K562 (cell line): Measurements from ENCODE around the gene KLRD1. TPM values are rescaled to one million over a fixed set of nuclear protein-coding genes. Genes with fewer than 3 reads are reported as not detected.

Source experiments
- ATF6 ChIP-seq: sonication (generic); formaldehyde crosslinking; IDR thresholded peaks from 2 replicates; pipeline ENCODE4 v1.4.0; 2020; ENCODE audit warnings: mild to moderate bottlenecking, missing genetic modification reagents
- CCNT2 ChIP-seq: IDR thresholded peaks from 2 replicates; pipeline ENCODE4 v1.6.1; 2011; ENCODE audit warnings: borderline replicate concordance, low read depth, mild to moderate bottlenecking, moderate library complexity, mixed read lengths, low read length; ENCODE audit not compliant: insufficient read length; ENCODE audit errors: extremely low read depth
- CREB1 ChIP-seq, 2 experiments: sonication (generic) in 1 of 2; formaldehyde crosslinking in 1 of 2; IDR thresholded peaks; 2 replicates each; pipeline versions ENCODE4 v1.6.1 to v1.8.0; 2012 to 2022; ENCODE audit warnings: inconsistent platforms in 1 of 2, mild to moderate bottlenecking in 1 of 2, missing genetic modification reagents in 1 of 2, moderate library complexity in 1 of 2
- ID3 ChIP-seq, 2 experiments: fragments of 250-450 bp in 1 of 2; fragments of 450-650 bp in 1 of 2; sonication (Bioruptor Pico) in 1 of 2; IDR thresholded peaks; 2 replicates each; pipeline versions ENCODE4 v1.6.1 to v1.8.0; 2016 to 2021; ENCODE audit warnings: mild to moderate bottlenecking in 2 of 2, moderate library complexity in 2 of 2, missing compliant biosample characterization in 1 of 2, missing genetic modification characterization in 1 of 2
- NEUROD1 ChIP-seq: fragments of 150-350 bp; IDR thresholded peaks from 2 replicates; pipeline ENCODE4 v1.6.1; 2014; ENCODE audit warnings: borderline replicate concordance, low read length, low read depth; ENCODE audit not compliant: partially characterized antibody
- NR1H2 ChIP-seq: sonication (generic); formaldehyde crosslinking; IDR thresholded peaks from 2 replicates; pipeline ENCODE4 v1.4.0; 2020; ENCODE audit warnings: mild to moderate bottlenecking, missing genetic modification reagents
- POLR2B ChIP-seq: fragments of 450-650 bp; IDR thresholded peaks from 2 replicates; pipeline ENCODE4 v1.6.1; 2018; ENCODE audit warnings: low read depth; ENCODE audit not compliant: partially characterized antibody
- PTRF ChIP-seq: fragments of 450-650 bp; IDR thresholded peaks from 2 replicates; pipeline ENCODE4 v1.6.1; 2016; ENCODE audit warnings: mild to moderate bottlenecking, missing genetic modification characterization, missing compliant biosample characterization
- RBM25 ChIP-seq: fragments of 200-400 bp; formaldehyde crosslinking; IDR thresholded peaks from 2 replicates; pipeline ENCODE4 v1.6.1; 2018; ENCODE audit warnings: low read length, low read depth, moderate library complexity; ENCODE audit not compliant: severe bottlenecking
- ZC3H4 ChIP-seq: sonication (generic); formaldehyde crosslinking; IDR thresholded peaks from 2 replicates; pipeline ENCODE4 v1.9.0; 2021; ENCODE audit warnings: missing genetic modification reagents, borderline replicate concordance
- ZNF224 ChIP-seq: sonication (generic); formaldehyde crosslinking; IDR thresholded peaks from 2 replicates; pipeline ENCODE4 v1.8.0; 2022; ENCODE audit warnings: mild to moderate bottlenecking, missing genetic modification reagents
- ZNF778 ChIP-seq: fragments of 450-650 bp; formaldehyde crosslinking; IDR thresholded peaks from 2 replicates; pipeline ENCODE4 v1.4.0; 2020; ENCODE audit warnings: mild to moderate bottlenecking, moderate library complexity
- polyA plus RNA-seq, 8 experiments: library from polyadenylated mRNA; depleted of rRNA in 4 of 8; stranded (reverse) in 5 of 8; unstranded in 3 of 8; fragments of >200 nt; fragmentation: Nextera tagmentation in 2 of 8; fragmentation: Illumina TruSeq in 1 of 8; extraction: Ambion mirVana in 2 of 8; extraction: Trizol in 1 of 8; gene quantifications; 2 replicates each; pipeline versions ENCODE4 v1.2.1 to v1.2.3, GENCODE V29; 2011 to 2014; ENCODE audit warnings: inconsistent platforms in 1 of 8, missing spikeins in 1 of 8
- total RNA-seq, 7 experiments: library from RNA; depleted of rRNA in 6 of 7; stranded (reverse); fragments of >200 nt in 6 of 7; fragmentation: Illumina TruSeq in 2 of 7; extraction: Trizol in 2 of 7; gene quantifications; 2 replicates each; pipeline versions ENCODE4 v1.2.1 to v1.2.3, GENCODE V29; 2011 to 2021; ENCODE audit warnings: low replicate concordance in 1 of 7

Gene KLRD1
- total and polyA plus RNA-seq, 9 of the 15 experiments (the other 6 are each of a cell fraction or from before 2014, with no cell fraction given): not detected

GRCh38 chr12:10363914-10364814, 56.5 kb downstream of the KLRD1 start (continued):
- no peak for TF ChIP-seq PTRF (tag)
- peak; percentile 31 for TF ChIP-seq POLR2B
- TF ChIP-seq RBM25: no peak
- TF ChIP-seq ID3 (CRISPR knock-in tag; IDR thresholded peaks at IDR 0.05): no peak
- no peak for TF ChIP-seq ID3 (tag; IDR thresholded peaks at IDR 0.05)
- TF ChIP-seq ZNF778: no peak
- TF ChIP-seq ZNF224 (CRISPR knock-in tag): no peak
- no peak for TF ChIP-seq NR1H2 (CRISPR knock-in tag)
- TF ChIP-seq NEUROD1: no peak
- no peak for TF ChIP-seq ATF6 (CRISPR knock-in tag)
- TF ChIP-seq CCNT2: no peak
- peak; percentile 58; the same call in 1 of the 2 replicates for TF ChIP-seq ZC3H4 (CRISPR knock-in tag)
- TF ChIP-seq CREB1 (IDR thresholded peaks at IDR 0.05): no peak
- peak; percentile 41; the same call in 1 of the 2 replicates for TF ChIP-seq CREB1 (CRISPR knock-in tag; IDR thresholded peaks at IDR 0.05)
